CD4-positive, alpha-beta T cell treated with Interferon alpha-2 for 1 hour (primary cell): ENCODE results near the gene SUGT1.
"Not testable (repeated sequence)": the region's sequence is repeated elsewhere in the genome, so short reads cannot be mapped to it uniquely, and the experiment has no call there.

Experiments used
- DNase-seq, 2 donors: peaks; one replicate each; pipeline ENCODE4 v3.0.0-alpha.2; 2020 to 2022

SUGT1 gene

DNA sequence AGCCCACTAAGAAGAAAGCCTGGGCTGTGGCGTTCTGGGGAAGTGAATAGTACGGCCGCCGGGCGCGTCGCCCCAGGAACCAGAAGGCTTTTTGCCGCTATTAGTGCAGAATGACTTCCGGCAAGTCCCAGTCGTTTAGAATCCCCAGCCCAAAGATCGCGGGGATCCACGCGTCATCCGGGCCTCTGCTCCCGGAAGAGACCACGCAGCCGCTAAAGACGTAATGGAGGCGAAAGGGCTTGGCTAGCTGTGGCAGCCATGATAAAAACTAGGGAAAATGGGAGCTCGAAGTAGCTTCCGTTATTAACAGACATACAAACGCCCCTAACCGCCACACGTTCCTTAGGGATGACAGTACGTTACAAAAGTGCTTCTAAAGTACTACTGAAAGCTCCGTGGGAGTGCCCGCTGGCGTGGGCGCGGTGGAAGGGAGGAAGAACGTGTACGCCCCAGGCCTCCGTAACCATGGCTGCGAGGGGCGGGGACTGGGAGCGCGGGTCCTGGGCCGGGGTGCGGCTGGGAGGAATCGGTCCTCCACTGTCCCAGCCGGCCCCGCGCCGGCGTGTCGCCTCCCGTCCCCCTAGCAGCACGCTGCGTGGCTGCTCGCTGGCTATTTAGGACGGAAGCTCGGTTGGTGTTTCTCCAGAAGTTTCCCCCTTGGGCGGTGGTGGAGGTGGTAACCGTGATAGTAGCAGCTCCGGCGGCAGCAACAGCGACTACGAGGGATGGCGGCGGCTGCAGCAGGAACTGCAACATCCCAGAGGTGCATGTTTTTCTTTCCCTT lies at the start of gene SUGT1:
TSS of gene SUGT1 (plus strand) at position 641 of the 784 bp plus-strand sequence. CDS start at position 726, 85 bp downstream.
- DNase-seq = peak; percentile 94

DNA sequence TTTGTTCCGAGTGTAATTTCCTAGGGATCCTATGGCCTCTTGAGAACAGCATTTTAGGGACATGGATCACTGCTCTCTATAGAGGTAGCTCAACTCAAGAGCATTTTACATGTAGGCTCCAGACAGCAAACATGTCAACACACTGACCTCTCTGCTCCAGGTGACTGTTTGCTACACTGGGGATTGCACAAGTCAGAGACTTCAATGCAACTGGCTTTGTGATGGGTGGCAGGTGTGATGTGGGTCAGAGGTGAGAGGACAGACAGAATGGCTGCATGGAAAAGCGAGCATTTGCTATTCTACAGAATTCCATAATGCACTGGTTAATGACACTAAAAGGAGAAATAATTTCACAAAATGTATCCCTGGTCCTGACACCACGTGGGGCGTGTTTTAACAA lies 49.3 kb upstream of the SUGT1 start:
- not testable (repeated sequence) for DNase-seq

DNA sequence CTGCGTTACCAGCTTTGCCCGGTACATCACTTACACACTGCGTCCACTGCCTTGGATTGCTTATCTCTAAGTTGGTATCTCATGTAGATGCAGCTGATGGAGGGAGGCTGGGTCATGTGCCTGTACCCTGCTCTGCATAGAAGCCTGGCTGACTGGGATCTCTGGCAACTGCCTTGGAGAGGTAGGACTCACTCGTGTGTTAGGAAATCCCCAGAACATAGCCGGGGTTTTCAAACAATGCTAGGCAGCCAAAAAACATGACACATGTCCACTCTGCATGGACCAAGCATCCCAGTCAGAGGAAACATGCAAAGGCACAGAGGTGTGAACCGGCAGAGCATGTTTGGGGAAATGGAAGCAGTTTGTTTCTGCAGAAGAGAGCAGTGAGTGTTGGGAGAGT lies 46.5 kb upstream of the SUGT1 start:
- not testable (repeated sequence) for DNase-seq

DNA sequence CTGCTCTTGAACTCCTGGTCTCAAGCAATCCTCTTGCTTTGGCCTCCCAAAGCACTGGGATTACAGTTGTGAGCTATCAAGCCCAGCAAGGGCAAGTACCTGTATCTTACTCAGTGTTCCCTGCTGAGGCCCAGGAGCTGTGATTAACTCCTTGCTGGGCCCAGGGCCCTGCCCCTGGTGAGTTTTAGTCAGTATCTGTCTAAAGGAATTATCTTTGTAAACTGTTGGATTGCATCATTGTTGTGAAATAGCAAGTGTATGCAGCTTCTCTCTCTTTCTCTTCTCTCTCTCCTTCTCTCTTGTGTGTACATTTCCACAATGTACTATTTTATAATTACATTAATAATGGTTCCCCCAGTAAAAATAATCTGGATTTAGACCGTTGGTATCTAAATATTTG lies 45.8 kb upstream of the SUGT1 start:
- not testable (repeated sequence) for DNase-seq

DNA sequence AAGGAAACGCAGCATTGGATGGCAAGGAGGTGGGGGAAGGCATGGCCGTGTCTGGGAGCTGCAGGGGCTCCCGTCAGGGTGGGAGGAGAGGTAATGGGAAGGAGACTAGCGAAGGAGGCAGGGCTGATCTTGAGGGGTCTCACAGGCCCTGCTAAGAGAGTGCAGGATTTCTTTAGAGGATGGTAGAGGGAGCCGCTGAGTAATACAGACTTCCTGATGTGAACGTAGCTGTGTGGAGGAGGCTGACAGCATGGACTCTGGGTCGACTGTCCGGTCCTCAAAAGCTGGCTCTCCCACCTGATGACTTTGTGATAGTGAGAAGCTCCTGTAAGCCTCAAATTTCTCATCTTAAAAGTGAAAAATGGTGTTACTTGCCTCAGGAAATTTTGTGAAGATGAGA lies 44.5 kb upstream of the SUGT1 start:
- DNase-seq = not testable (repeated sequence)

DNA sequence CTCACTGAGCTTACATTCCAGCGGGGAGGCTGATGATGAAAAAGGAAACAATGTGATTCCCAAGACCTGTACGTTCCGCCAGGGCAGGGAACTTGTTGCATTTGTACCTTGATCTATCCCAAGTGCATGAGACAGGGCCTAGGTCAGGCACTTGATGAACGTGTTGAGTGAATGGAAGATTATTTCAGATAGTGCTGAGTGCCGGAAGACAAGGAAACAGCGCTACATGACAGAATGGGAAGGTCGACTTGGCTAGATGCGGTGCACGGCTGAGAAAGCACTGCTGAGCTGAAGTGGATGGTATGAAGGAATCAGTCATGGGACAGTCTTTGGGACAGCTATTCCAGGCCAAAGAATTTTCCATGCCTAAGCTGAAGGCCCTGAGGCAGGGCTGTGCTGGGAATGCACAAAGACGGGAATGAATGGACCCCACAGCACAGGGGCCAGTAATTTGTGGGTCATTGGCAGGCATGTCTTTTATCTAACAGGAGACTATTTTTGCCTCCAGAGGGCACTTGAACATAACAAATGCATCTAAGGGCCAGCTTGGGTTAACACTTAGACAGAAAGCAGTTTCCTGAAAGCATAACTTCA lies 43.5 kb upstream of the SUGT1 start:
- peak in 1 of 2 donors; percentile 58 for DNase-seq

DNA sequence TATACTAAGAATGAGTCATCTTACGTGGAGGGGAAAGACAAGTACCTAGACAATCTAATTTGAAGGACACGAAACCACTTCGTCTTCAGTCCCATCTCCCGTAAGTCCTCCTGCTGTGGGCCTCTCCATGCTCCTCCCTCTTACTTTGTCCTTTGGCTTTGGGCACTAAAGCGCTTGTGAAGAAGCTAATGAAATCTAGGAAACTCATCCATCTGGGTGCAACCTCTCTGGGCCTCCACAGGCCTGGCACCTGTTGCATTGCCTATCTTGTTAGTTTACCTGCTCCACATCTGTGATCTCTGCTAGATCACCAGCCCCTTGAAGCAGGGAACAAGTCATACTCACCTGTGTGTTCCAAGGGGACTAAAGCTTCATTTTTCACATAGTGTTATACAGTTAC lies 42.5 kb upstream of the SUGT1 start:
- not testable (repeated sequence) for DNase-seq

DNA sequence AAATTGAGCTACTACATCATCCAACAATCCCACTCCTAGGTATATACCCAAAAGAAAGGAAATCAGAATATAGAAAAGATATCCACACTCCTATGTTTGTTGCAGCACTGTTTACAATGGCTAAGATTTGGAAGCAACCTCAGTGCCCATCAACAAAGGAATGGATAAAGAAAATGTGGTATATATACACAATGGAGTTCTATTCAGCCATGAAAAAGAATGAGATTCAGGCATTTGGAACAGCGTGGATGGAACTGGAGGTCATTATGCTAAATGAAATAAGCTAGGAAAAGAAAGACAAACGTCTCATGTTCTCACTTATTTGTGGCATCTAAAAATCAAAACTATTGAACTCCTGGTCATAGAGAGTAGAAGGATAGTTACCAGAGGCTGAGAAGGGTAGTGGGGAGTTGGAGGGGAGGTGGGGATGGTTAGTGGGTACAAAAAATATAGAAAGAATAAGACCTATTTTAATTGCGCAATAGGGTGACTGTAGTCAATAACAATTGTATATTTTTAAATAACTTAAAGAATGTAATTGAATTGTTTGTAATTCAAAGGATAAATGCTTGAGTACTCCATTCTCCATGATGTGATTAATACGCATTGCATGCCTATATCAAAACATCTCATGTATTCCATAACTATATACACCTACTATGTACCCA lies 37.4 kb upstream of the SUGT1 start:
- DNase-seq = no peak

DNA sequence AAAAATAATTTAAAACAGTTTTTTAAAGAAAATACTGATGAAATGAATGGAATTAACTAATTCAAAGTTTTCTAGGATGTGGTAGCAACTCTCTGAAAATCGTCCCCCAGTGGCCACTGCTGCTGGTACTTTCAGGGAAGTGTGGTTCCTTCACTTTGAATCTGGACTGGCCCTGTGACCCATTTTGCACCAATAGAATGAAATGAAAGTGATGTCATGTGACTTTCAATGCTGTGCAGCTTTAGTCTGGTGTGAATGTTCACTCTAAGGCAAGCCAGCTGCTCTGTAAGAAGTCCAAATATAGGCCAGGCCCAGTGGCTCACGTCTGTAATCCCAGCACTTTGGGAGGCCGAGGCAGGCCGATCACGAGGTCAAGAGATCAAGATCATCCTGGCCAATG lies 36.8 kb upstream of the SUGT1 start:
- DNase-seq = peak in 1 of 2 donors; percentile 21

DNA sequence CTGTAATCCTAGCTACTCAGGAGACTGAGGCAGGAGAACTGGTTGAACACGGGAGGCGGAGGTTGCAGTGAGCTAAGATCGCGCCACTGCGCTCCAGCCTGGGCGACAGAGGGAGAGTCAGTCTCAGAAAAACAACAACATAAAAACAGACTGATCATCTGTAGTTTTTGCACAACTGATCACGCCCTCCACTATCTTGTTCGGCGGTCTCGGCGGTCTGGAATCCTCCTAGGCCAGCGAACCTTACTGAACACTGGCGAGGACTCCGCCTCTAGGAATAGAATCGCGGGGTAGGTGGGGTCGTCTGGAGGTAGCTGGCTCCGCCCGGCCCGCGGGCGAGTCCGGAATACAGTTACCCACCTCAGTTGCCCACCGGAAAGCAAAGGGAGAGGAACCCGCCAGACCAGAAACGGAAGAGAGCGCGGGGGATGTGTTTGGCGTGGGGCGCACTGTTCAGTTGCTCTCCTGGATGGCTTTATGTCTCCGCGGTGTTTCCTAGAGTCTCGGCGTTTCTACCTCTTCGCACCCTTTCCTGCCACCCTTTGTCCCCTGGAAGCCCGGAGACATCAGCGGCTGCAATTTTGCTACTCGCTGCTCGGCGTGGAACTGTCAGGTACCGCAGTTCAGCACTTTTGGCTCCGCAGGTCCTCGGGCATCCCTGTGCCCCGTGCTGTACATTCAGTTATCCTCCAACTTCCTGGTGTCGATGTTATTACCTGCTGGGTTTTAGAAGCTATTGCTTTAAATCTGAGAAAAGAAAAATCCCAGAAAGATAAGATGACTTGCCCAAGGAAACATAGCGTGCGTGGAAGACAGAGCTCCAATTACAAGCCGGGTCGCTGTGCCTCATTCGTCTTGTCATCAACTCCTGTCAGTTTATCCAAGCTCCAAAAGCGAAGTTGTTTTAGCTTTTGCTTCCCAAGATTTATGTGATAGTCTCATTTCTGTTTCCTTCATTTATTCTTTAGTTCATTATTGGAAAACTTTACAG lies 35.3 kb upstream of the SUGT1 start:
- peak; percentile 77 to 86 for DNase-seq

DNA sequence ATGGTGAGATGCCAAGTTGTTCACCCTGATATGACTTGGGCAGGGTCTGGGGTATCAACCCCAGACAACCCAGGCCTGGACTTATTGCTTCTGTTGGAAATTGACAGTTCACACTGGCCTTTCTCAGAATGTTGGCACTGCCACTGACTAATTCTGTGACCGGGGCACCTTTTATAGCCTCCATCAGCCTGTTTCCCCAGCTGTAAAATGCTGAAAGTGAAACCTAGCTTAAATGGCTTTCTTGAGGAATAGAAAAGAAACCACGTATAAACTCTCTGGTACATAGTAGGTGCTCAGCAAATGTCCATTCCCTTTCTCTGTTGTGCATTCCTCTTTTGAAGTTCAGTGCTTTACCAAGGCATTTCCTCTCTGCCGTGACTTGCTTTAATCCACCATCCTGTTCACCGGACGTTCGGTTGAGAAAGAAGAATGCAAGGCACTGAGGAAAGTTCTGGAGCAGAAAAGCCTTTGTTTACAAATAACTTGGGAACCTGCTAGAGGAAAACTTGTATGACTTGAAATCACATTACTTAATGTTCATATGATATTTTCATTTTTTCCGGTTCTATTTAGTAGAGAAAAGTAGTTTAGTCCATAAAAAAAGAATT lies 21.4 kb upstream of the SUGT1 start:
- DNase-seq = not testable (repeated sequence)

DNA sequence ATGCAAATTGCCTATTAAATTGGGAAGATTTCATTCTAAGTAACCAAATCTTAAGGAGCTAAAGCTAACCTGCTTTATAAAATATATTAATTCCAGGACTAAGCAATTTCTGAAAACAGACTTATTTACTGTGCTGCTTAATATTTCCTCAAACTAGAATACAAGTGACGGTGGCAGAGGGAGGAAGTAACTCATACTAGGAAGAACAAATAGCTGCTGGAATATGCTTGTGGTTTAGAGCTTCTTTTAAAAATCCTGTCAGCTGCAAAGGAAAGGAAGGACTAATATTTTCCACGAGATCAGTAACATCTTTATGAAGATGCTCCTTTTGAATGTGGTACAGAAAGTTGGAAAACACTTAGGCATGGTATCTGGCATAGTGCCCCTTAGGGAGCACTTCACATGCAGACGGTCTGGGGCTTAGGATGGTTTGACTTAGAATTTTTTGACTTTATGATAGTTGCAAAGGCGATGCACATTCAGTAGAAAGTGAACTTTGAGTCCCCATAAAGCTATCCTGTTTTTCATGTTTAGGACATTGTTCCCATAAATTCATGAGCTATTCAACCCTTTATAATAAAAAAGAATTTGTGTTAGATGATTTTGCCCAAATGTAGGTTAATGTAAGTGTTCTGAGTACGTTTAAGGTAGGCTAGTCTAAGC lies 13.8 kb upstream of the SUGT1 start:
- no peak for DNase-seq

DNA sequence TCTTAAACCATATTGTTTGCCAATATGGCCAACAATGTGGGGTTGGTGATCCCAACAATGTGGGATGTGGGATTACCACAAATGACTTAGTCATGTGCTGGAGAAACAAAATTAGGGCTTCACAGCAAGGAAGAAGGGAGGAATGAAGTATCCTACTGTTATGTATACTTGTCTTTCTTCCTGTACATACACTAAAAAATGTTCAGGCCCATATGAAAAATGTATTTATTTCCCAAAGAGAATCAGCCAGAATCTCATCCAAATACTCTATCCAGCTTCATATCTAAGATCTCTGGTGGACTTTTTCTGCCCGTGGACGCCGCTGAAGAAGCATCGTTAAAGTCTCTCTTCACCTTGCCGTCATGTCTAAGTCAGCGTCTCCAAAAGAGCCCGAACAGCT lies 10.5 kb upstream of the SUGT1 start, which contains the start of gene HNRNPA1L2:
TSS of gene HNRNPA1L2 (plus strand) at position 301 of the 400 bp plus-strand sequence. CDS start at position 363, 62 bp downstream.
- DNase-seq = no peak

DNA sequence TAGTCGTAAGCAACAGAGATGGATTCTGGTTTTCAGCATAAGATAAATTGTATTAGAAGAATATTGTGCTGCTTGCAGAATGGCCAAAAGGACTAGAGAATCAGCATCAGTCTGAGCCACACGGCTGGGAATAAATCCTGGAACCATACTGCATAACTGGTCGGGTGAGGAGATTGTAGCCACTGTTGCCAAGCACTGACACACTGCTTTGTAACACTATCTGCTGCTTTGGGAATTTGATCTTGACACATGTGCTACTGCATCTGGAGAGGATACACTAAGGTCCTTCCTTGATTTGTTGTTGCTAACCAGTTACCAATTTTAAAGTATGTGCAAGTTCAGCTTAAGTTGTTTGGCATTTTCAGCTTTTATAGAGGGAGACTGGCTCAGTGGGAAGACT lies 8.5 kb upstream of the SUGT1 start:
- no peak for DNase-seq

DNA sequence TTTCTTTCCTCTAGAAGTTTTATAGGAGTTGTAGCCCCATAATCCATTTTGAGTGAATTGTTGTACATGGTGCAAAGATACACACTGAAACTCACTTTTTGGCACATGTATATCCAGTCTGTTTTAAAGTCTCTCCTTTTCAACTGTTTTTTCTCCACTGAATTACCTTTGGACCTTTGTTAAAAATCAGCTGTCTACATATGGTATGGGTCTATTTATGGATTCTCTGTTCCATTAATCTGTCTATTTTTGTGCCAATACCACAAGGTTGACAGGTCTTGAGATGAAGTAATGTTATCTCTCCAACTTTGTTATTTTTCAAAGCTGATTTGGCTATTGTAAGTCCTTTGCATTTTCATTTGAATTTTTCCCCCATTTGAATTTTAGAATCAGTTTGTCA lies 5.7 kb upstream of the SUGT1 start:
- no peak for DNase-seq

DNA sequence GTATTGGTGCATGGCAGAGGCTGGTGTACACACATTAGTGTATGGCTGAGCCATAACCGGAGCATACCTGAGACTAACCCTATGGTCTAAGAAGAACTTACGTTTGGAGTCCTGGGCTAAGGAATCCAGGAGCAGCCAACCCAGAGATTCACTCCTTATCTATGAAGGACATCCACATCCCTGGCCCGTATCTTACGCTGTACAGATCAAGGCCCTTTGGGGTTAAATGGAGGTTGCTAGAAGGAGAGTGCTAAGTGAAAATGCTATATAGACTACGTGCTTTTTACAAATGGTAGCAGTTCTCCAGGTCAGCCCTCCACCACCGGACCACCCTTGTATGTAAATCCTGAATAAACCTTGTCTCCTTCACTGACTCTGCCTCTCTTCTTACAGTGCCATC lies 1.9 kb upstream of the SUGT1 start:
- no peak for DNase-seq

DNA sequence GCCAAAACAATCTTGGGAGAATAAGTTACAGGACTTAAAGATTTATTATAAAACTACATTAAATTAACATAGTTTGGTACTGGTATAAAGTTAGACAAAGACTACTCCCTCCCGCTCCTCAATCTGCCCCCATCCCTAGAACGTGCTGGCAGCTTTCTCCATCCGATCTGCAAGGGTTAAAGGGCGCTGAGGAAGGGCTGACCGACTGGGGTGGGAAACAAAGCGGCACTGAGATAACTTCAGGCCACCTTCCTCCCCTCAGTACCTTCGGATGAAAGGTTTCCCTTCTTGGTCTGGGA lies 790 bp upstream of the SUGT1 start:
- DNase-seq = no peak

DNA sequence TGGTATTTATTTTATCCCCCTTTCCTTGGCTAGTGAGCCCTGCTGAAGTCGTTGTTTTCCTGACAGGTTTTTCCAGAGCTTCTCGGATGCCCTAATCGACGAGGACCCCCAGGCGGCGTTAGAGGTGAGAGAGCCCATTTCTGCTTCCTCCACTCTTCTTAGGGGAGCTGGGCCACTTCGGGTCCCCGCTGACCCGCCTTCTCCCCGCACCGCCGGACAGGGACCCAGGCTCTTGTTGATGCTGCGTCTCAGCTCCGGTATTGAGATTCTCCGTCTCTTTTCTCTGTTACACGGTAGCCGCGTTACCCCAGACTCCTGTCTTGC lies 306 bp downstream of the SUGT1 start:
- DNase-seq = no peak

DNA sequence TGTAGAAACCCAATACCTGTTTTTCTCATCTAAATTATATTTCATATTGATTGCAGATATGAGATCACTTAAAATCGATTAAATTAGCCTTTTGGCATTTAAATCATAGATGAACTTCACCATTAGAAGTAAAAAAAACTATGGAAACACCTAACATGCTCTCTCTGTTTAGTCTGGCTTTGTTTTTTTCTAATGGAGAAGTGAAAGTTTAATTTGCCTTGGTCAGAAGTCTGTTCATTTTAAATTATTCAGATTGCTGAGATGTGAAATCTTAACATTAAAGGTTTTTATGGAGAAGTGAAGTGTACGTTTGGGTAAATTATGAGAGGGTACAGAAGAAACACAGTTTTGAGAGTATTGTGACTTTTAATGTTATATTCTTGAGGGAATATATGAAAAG lies 6.7 kb downstream of the SUGT1 start:
- no peak for DNase-seq

DNA sequence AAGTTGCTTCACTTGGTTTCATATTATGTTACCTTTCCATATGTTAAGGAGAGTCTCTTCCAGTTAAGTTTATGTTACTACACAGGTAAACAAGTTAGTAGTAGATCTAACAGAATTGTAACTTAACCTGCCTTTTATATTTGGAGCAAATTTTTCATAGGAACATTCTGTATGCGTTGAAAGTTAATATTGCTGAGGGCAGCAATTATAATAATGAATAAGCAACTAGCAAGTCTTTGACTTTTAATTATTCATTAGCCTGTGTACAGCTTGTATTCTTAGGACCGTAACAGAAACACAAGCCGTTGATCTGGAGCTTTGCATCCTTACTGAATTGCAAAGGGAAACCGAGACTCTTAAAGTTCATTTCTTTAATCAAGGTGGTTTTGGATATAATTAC lies 11.6 kb downstream of the SUGT1 start:
- no peak for DNase-seq

DNA sequence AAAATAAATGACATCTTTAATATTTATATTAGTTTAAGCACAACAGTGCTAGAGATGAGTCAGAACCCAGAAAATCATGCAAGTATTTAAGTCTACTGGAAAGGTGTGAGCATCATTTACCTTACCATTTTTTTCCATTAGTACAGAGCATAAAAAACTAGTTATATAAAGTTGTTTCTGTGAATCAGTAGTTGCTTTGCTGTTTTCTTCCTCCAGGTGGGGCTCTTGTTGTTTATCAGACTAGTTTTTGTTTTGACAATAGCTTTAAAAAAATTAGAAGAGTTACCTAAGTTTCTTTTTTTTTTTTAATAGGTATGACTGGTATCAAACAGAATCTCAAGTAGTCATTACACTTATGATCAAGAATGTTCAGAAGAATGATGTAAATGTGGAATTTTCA lies 12.7 kb downstream of the SUGT1 start:
- peak in 1 of 2 donors; percentile 40 for DNase-seq

DNA sequence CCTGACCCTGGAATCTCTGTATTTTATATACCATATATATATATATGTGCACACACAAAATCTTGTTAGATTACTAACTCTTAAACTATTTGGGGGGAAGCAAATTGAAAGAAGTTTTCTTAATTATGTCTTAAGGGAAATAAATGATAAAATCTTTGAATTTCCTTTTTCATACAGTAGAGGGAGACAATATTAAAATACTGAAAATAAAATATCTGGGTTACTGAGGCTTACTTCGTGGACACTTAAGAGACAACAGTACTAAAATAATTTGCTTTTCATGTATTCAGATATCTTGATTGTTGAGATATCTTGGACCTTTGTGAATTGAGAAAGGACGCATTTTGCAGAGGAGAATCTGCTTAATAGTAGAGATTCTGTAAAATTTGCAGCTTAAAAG lies 17.0 kb downstream of the SUGT1 start:
- DNase-seq = no peak
